Activated naive CD4-positive, alpha-beta T cell treated with anti-CD3 and anti-CD28 coated beads, Interleukin-2, amount 50 U/mL, for 24 hours (primary cell): Measurements from ENCODE around the gene WEE1.
"Not testable (repeated sequence)": the region's sequence is repeated elsewhere in the genome, so short reads cannot be mapped to it uniquely, and the experiment has no call there.

ENCODE experiments used
- H3K27ac Mint-ChIP-seq: one replicate; pipeline ENCODE4 v1.8.0; 2021; ENCODE audit warnings: mild to moderate bottlenecking, mixed read lengths
- H3K27me3 Mint-ChIP-seq: one replicate; pipeline ENCODE4 v1.8.0; 2021; ENCODE audit warnings: mixed read lengths
- H3K36me3 Mint-ChIP-seq: one replicate; pipeline ENCODE4 v1.8.0; 2021; ENCODE audit warnings: mixed read lengths
- H3K4me1 Mint-ChIP-seq: one replicate; pipeline ENCODE4 v1.8.0; 2021; ENCODE audit warnings: mixed read lengths
- H3K4me3 Mint-ChIP-seq: one replicate; pipeline ENCODE4 v1.8.0; 2021; ENCODE audit warnings: mild to moderate bottlenecking, mixed read lengths
- H3K9me3 Mint-ChIP-seq: one replicate; pipeline ENCODE4 v1.8.0; 2021; ENCODE audit warnings: mixed read lengths

The WEE1 gene

GRCh38 chr11:9573052-9573774 is at the start of gene WEE1:
Gene WEE1 (plus strand): TSS chr11:9573670. CDS start chr11:9573934, 264 bp downstream.
- Mint-ChIP-seq H3K36me3 (peaks cover 5% of the 10 kb centered on the region), H3K27me3 (peaks cover 4% of the 10 kb centered on the region), H3K4me3 (peak within 1 kb of the TSS; percentile 94), H3K27ac (peak within 1 kb of the TSS; percentile 88), H3K4me1 (peaks cover 25% of the 10 kb centered on the region), H3K9me3 (no peaks in the 10 kb centered on the region)

GRCh38 chr11:9524001-9524400 is 49.5 kb upstream of the WEE1 start:
- Mint-ChIP-seq H3K36me3 (peaks cover 10% of the 10 kb centered on the region), H3K27me3 (no peaks in the 10 kb centered on the region), H3K4me3 (no peak overlapping the region), H3K9me3 (no peaks in the 10 kb centered on the region), H3K27ac (no peak overlapping the region), H3K4me1 (no peaks in the 10 kb centered on the region)

- Mint-ChIP-seq H3K36me3 (peaks cover 7% of the 10 kb centered on the region), H3K4me1 (no peaks in the 10 kb centered on the region), H3K27ac (no peak overlapping the region), H3K4me3 (no peak overlapping the region), H3K27me3 (no peaks in the 10 kb centered on the region), H3K9me3 (no peaks in the 10 kb centered on the region)
These were observed 48.4 kb upstream of the WEE1 start for GRCh38 chr11:9525116-9525515.

GRCh38 chr11:9527481-9528135 is 45.9 kb upstream of the WEE1 start:
- Mint-ChIP-seq H3K4me1 (no peaks in the 10 kb centered on the region), H3K9me3 (no peaks in the 10 kb centered on the region), H3K27ac (no peak overlapping the region), H3K4me3 (no peak overlapping the region), H3K27me3 (no peaks in the 10 kb centered on the region), H3K36me3 (peaks cover 5% of the 10 kb centered on the region)

- H3K4me3 Mint-ChIP-seq: no peak overlapping the region
- no peaks in the 10 kb centered on the region for H3K27me3 Mint-ChIP-seq
- H3K4me1 Mint-ChIP-seq: no peaks in the 10 kb centered on the region
- H3K9me3 Mint-ChIP-seq: no peaks in the 10 kb centered on the region
- no peak overlapping the region for H3K27ac Mint-ChIP-seq
- H3K36me3 Mint-ChIP-seq: peaks cover 5% of the 10 kb centered on the region
These were observed 45.4 kb upstream of the WEE1 start for GRCh38 chr11:9528136-9528501.

- no peak overlapping the region for H3K27ac Mint-ChIP-seq
- H3K4me1 Mint-ChIP-seq: no peaks in the 10 kb centered on the region
- no peaks in the 10 kb centered on the region for H3K27me3 Mint-ChIP-seq
- H3K36me3 Mint-ChIP-seq: peaks cover 5% of the 10 kb centered on the region
- H3K9me3 Mint-ChIP-seq: no peaks in the 10 kb centered on the region
- H3K4me3 Mint-ChIP-seq: no peak overlapping the region
These were observed 44.7 kb upstream of the WEE1 start for GRCh38 chr11:9528573-9529333.

GRCh38 chr11:9529334-9529650 is 44.2 kb upstream of the WEE1 start:
- Mint-ChIP-seq H3K27ac (no peak overlapping the region), H3K36me3 (peaks cover 5% of the 10 kb centered on the region), H3K4me3 (no peak overlapping the region), H3K4me1 (no peaks in the 10 kb centered on the region), H3K9me3 (no peaks in the 10 kb centered on the region), H3K27me3 (no peaks in the 10 kb centered on the region)

GRCh38 chr11:9530020-9530621 is 43.3 kb upstream of the WEE1 start:
- Mint-ChIP-seq H3K4me3 (no peak overlapping the region), H3K27me3 (no peaks in the 10 kb centered on the region), H3K27ac (no peak overlapping the region), H3K9me3 (no peaks in the 10 kb centered on the region), H3K36me3 (peaks cover 5% of the 10 kb centered on the region), H3K4me1 (no peaks in the 10 kb centered on the region)

- Mint-ChIP-seq H3K27ac (no peak overlapping the region), H3K9me3 (no peaks in the 10 kb centered on the region), H3K36me3 (peaks cover 5% of the 10 kb centered on the region), H3K4me3 (no peak overlapping the region), H3K4me1 (no peaks in the 10 kb centered on the region), H3K27me3 (no peaks in the 10 kb centered on the region)
These were observed 42.4 kb upstream of the WEE1 start for GRCh38 chr11:9530901-9531625.

- H3K36me3 Mint-ChIP-seq: no peaks in the 10 kb centered on the region
- H3K4me3 Mint-ChIP-seq: no peak overlapping the region
- H3K9me3 Mint-ChIP-seq: no peaks in the 10 kb centered on the region
- no peaks in the 10 kb centered on the region for H3K4me1 Mint-ChIP-seq
- no peaks in the 10 kb centered on the region for H3K27me3 Mint-ChIP-seq
- no peak overlapping the region for H3K27ac Mint-ChIP-seq
These were observed 40.4 kb upstream of the WEE1 start for GRCh38 chr11:9533058-9533457.

GRCh38 chr11:9533736-9534473 is 39.6 kb upstream of the WEE1 start:
- Mint-ChIP-seq H3K4me1 (no peaks in the 10 kb centered on the region), H3K27me3 (no peaks in the 10 kb centered on the region), H3K27ac (no peak overlapping the region), H3K4me3 (no peak overlapping the region), H3K36me3 (no peaks in the 10 kb centered on the region), H3K9me3 (no peaks in the 10 kb centered on the region)

- Mint-ChIP-seq H3K27ac (no peak overlapping the region), H3K4me3 (no peak overlapping the region), H3K36me3 (no peaks in the 10 kb centered on the region), H3K4me1 (no peaks in the 10 kb centered on the region), H3K9me3 (no peaks in the 10 kb centered on the region), H3K27me3 (no peaks in the 10 kb centered on the region)
These were observed 38.2 kb upstream of the WEE1 start for GRCh38 chr11:9535189-9535781.

- no peaks in the 10 kb centered on the region for H3K27me3 Mint-ChIP-seq
- H3K36me3 Mint-ChIP-seq: peaks cover 1% of the 10 kb centered on the region
- H3K4me1 Mint-ChIP-seq: no peaks in the 10 kb centered on the region
- H3K4me3 Mint-ChIP-seq: no peak overlapping the region
- H3K9me3 Mint-ChIP-seq: no peaks in the 10 kb centered on the region
- no peak overlapping the region for H3K27ac Mint-ChIP-seq
These were observed 34.9 kb upstream of the WEE1 start for GRCh38 chr11:9538548-9538947.

- not testable (repeated sequence) for H3K36me3 Mint-ChIP-seq, H3K4me3 Mint-ChIP-seq
These were observed 24.3 kb upstream of the WEE1 start for GRCh38 chr11:9549216-9549615.

More at GRCh38 chr11:9549216-9549615, 24.3 kb upstream of the WEE1 start:
- H3K27ac Mint-ChIP-seq, H3K4me1 Mint-ChIP-seq, H3K27me3 Mint-ChIP-seq, H3K9me3 Mint-ChIP-seq: not testable (repeated sequence)
